RWPE1 (cell line): ENCODE results near the gene CXCL6.

ENCODE experiments used
- CTCF ChIA-PET: fragments of 350-600 bp; sonication (Branson Sonifier 250); formaldehyde crosslinking; extraction: SDS; loops from one replicate; lab custom pipeline; 2021; lab: Yijun Ruan, JAX
- POLR2A ChIA-PET: fragments of 400-600 bp; formaldehyde crosslinking; extraction: SDS; loops from one replicate; lab custom pipeline; 2020; ENCODE audit warnings: antibody characterized with exemption; ENCODE audit not compliant: low non-redundant PET; lab: Yijun Ruan, JAX
- DNase-seq: peaks from one replicate; pipeline ENCODE4 v3.0.0; 2012; ENCODE audit warnings: low spot score
- H3K27ac ChIP-seq: fragments of 450-650 bp; 2 replicates; pipeline ENCODE4 v1.5.1; 2017
- TF ChIP-seq, protein P1 (sequence below): fragments of 450-650 bp; conservative IDR thresholded peaks from 2 replicates; pipeline ENCODE4 v1.5.1; 2017; ENCODE audit warnings: low read depth, mild to moderate bottlenecking

The CXCL6 gene

DNA sequence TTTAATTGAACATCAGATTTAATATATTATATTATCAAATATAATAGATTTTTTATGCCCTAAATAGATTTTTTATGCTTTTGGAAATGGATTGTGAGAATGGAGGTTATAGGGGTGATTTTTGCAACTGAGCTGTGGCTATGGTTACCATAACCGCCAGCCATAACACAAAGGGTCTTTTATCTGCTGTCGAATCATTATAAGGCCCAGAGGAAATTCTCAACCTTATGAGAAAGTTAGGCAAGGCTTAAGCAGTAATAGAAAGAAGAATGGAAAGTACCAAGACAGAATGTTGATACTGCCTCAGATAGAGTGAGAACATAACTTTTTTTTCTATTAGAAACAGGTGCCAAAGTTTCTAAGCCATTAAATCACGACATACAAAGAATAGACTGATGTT lies 26.3 kb upstream of the CXCL6 start:
- no peak overlapping the region for H3K27ac ChIP-seq
- ChIA-PET POLR2A (no interaction called here), CTCF (interaction anchor here (0.6 kb wide), 1 partner anchor 137 kb away, joined by 3 read pairs; no protein-coding TSS in a partner anchor)
- DNase-seq, result no peak
- TF ChIP-seq, protein P1, sequence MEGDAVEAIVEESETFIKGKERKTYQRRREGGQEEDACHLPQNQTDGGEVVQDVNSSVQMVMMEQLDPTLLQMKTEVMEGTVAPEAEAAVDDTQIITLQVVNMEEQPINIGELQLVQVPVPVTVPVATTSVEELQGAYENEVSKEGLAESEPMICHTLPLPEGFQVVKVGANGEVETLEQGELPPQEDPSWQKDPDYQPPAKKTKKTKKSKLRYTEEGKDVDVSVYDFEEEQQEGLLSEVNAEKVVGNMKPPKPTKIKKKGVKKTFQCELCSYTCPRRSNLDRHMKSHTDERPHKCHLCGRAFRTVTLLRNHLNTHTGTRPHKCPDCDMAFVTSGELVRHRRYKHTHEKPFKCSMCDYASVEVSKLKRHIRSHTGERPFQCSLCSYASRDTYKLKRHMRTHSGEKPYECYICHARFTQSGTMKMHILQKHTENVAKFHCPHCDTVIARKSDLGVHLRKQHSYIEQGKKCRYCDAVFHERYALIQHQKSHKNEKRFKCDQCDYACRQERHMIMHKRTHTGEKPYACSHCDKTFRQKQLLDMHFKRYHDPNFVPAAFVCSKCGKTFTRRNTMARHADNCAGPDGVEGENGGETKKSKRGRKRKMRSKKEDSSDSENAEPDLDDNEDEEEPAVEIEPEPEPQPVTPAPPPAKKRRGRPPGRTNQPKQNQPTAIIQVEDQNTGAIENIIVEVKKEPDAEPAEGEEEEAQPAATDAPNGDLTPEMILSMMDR, result no peak

DNA sequence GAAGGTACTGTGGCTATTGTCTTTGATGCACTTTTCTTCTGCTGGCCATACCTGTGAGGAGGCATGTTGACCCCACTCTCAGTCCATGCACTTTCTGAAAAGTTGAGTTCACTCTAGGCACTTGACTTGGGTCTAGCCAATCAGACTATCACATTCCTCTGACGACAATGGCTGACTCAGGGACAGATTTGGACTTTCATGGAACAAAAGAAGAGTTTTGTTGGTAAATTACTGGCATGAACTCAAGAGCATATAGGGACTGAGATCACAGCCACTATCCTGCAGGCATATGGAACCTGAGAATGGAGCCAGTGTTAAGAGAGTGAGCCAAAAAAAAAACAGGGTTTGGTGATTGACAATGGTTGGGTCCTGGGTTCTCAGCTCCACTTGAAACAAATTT lies 24.6 kb upstream of the CXCL6 start:
- H3K27ac ChIP-seq, result no peak overlapping the region
- ChIA-PET CTCF (interaction anchor here (0.7 kb wide), 1 partner anchor 28 kb away, joined by 5 read pairs; no protein-coding TSS in a partner anchor), POLR2A (no interaction called here)
- DNase-seq, result no peak
- TF ChIP-seq, protein P1, result no peak

DNA sequence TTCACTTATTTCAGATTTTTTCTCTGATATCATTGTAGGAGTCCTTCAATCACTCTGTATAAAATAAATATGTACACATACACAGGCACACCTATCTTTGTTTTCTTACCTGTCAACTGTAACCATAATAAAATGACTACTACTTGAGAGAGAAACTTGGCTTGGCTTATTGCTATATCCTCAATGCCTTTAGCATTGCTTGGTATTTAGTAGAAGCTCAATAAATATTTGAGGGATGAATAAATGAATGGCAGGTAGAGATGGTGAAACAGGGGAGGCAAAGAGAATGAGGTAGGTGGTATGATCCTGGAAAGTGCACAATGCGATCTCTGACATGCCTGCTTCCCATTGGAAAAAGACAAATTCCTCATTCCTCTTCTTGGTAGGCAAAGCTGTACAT lies 21.8 kb upstream of the CXCL6 start:
- no peak overlapping the region for H3K27ac ChIP-seq
- POLR2A ChIA-PET, result no interaction called here
- CTCF ChIA-PET, result no interaction called here
- DNase-seq, result no peak
- TF ChIP-seq, protein P1, result no peak

DNA sequence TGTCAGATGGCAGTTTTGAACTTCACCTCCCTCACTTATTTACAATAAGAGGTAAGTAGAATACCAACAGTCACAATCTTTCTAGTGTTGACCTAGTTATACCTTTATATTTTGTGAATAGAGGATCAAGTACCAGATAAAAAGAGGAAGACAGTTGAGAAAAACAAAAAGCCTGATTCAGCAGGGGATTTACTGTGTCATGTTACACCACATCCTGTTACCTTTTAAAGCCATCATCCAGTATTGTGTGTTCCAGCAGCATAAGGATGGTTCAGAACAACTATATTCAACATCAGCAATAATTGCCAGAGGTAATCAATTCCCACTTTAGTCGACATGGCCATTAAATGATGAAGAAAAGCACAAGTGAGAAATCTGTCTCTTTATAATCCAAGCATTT lies 21.3 kb upstream of the CXCL6 start:
- H3K27ac ChIP-seq, result no peak overlapping the region
- DNase-seq, result no peak
- ChIA-PET CTCF (no interaction called here), POLR2A (no interaction called here)
- TF ChIP-seq, protein P1, result no peak

DNA sequence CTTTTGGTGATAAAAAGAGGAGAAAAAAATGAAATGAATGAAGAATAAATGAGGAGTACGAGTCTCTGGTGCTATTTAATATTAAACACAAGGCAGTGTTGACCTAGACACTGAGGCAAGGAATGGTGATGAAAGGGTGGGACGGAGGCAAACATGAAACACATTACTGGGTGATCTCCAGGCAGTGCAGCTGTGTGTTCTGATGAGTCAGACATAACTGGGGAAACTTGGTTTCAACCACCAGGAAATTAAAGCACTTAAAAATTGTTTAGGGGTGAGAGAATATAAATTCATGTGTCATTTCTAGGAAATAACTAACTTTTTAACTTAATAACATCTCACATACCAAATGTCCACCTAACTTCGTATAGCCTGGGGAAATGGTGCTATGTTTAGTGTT lies 19.7 kb upstream of the CXCL6 start:
- DNase-seq, result peak; percentile 30
- POLR2A ChIA-PET, result no interaction called here

DNA sequence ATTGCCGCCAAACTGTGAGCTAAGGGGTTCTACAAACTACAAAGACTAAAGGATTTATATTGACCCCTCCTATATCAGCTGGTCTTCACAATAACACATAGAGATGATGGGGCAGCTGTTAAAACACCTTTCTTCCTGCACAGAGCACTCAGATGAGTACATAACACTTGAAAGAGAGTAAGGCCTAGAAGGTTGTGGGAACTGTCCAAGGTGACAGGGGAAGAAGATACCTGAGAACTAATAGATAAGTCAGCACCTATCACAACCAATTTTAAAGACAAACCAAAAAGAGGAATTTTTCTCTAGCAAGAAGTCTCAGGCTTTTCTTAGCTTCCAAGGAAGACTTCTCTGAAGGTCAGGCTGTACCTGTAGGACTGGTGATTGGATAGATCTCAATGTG lies 19.1 kb upstream of the CXCL6 start:
- no peak for DNase-seq
- TF ChIP-seq, protein P1, result no peak
- CTCF ChIA-PET, result no interaction called here
- POLR2A ChIA-PET, result no interaction called here
- H3K27ac ChIP-seq, result no peak overlapping the region

More for the DNA sequence above, 19.7 kb upstream of the CXCL6 start:
- CTCF ChIA-PET, result interaction anchor here (0.6 kb wide), 1 partner anchor 1977 kb away, joined by 4 read pairs; no protein-coding TSS in a partner anchor
- TF ChIP-seq, protein P1, result no peak
- H3K27ac ChIP-seq, result no peak overlapping the region

DNA sequence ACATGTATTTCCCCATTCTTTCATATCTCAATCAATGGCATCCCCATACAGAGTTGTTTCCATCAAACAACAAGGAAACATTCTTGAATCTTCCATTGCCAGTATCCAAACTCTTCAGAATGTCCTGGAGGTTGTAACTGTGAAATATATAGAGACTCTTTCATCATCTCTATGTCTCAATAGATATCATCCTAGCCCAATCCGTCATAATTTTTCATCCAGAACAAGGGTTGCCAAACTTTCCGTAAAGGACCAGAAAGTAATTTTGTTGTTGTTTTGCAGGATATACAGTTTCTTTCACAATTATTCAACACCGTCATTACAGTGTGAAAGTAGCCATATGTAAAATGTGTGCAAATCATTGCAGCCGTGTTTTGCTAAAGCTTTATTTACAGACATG lies 15.2 kb upstream of the CXCL6 start:
- TF ChIP-seq, protein P1, result no peak
- H3K27ac ChIP-seq, result no peak overlapping the region
- ChIA-PET CTCF (no interaction called here), POLR2A (no interaction called here)
- no peak for DNase-seq
